Left ventricle myocardium inferior (tissue), 1 donor: ENCODE results near the gene CLPX. TPM values are rescaled to one million over a fixed set of nuclear protein-coding genes. Genes with fewer than 3 reads are reported as not detected.
"Not testable (repeated sequence)": the region's sequence is repeated elsewhere in the genome, so short reads cannot be mapped to it uniquely, and the experiment has no call there.

ENCODE experiments used
- DNase-seq: peaks from one replicate; pipeline ENCODE4 v3.0.0-alpha.2; 2020
- H3K27ac ChIP-seq: fragments of 200-600 bp; replicated peaks from 2 replicates; pipeline ENCODE4 v1.8.0; 2021
- H3K27me3 ChIP-seq: fragments of 200-600 bp; 2 replicates; pipeline ENCODE4 v1.8.0; 2021; ENCODE audit warnings: low read depth
- H3K36me3 ChIP-seq: fragments of 200-600 bp; 2 replicates; pipeline ENCODE4 v1.8.0; 2021
- H3K4me1 ChIP-seq: fragments of 200-600 bp; 2 replicates; pipeline ENCODE4 v1.8.0; 2021
- H3K4me3 ChIP-seq: fragments of 200-600 bp; 2 replicates; pipeline ENCODE4 v1.8.0; 2021; ENCODE audit warnings: mild to moderate bottlenecking, moderate library complexity
- H3K9me3 ChIP-seq: fragments of 200-600 bp; replicated peaks from 2 replicates; pipeline ENCODE4 v1.8.0; 2021
- CTCF ChIP-seq: fragments of 200-600 bp; IDR thresholded peaks from 2 replicates; pipeline ENCODE4 v1.8.0; 2021; ENCODE audit warnings: antibody characterized with exemption, mild to moderate bottlenecking, borderline replicate concordance
- intact Hi-C: fragments of 100-400 bp; cut with micrococcal nuclease; formaldehyde crosslinking; loops from one replicate; pipeline ENCODE4 v1.11.0; 2022
- total RNA-seq: library from RNA; stranded (reverse); fragmentation: NEBNext Ultra II Directional; extraction: Animal tissue kit (Norgen Biotek cat#: 25700); gene quantifications from one replicate; pipeline ENCODE4 v1.2.1, GENCODE V29; 2021
- donor health status: DM: no; HTN: yes; CAD: no; lungs with severe emphysema.

Gene CLPX
- total RNA-seq, 1 donor from 2014 or later = 52.5 TPM

- Histone ChIP-seq H3K4me3 (no peak overlapping the region), H3K9me3 (no peaks in the 10 kb centered on the region), H3K27ac (no peak overlapping the region), H3K36me3 (peaks cover 62% of the 10 kb centered on the region), H3K4me1 (peaks cover 5% of the 10 kb centered on the region), H3K27me3 (no peaks in the 10 kb centered on the region)
- intact Hi-C loops = loop anchor here (10.0 kb wide), 1 partner anchor 47 kb away; no protein-coding TSS in a partner anchor
- TF ChIP-seq CTCF = peak; percentile 5
- no peak for DNase-seq
Measured at GRCh38 chr15:65101891-65102708, 83.0 kb downstream of the CLPX start.

GRCh38 chr15:65101411-65101890, 83.7 kb downstream of the CLPX start:
- DNase-seq = peak; percentile 58
- Histone ChIP-seq H3K27me3 (no peaks in the 10 kb centered on the region), H3K9me3 (no peaks in the 10 kb centered on the region), H3K36me3 (peaks cover 56% of the 10 kb centered on the region), H3K27ac (no peak overlapping the region), H3K4me1 (peaks cover 5% of the 10 kb centered on the region), H3K4me3 (no peak overlapping the region)
- TF ChIP-seq CTCF = peak; percentile 82
- intact Hi-C loops = loop anchor here (10.0 kb wide), 1 partner anchor 47 kb away; no protein-coding TSS in a partner anchor

- Histone ChIP-seq H3K36me3 (peaks cover 47% of the 10 kb centered on the region), H3K4me3 (no peak overlapping the region), H3K27me3 (no peaks in the 10 kb centered on the region), H3K27ac (no peak overlapping the region), H3K4me1 (peaks cover 5% of the 10 kb centered on the region), H3K9me3 (no peaks in the 10 kb centered on the region)
- intact Hi-C loops = loop anchor here (10.0 kb wide), 1 partner anchor 46 kb away; no protein-coding TSS in a partner anchor
- TF ChIP-seq CTCF = no peak
- no peak for DNase-seq
Measured at GRCh38 chr15:65100442-65100841, 84.7 kb downstream of the CLPX start.

GRCh38 chr15:65099801-65100200, 85.3 kb downstream of the CLPX start:
- H3K4me3 ChIP-seq, H3K9me3 ChIP-seq, H3K27ac ChIP-seq, H3K4me1 ChIP-seq, H3K27me3 ChIP-seq, DNase-seq: not testable (repeated sequence)
- peaks cover 41% of the 10 kb centered on the region for H3K36me3 ChIP-seq
- intact Hi-C loops = loop anchor here (10.0 kb wide), 1 partner anchor 45 kb away; no protein-coding TSS in a partner anchor

- H3K27me3 ChIP-seq = no peaks in the 10 kb centered on the region
- no peak overlapping the region for H3K4me3 ChIP-seq
- no peak for TF ChIP-seq CTCF
- no peak for DNase-seq
- H3K27ac ChIP-seq = no peak overlapping the region
- H3K36me3 ChIP-seq = peaks cover 41% of the 10 kb centered on the region
- H3K4me1 ChIP-seq = peaks cover 14% of the 10 kb centered on the region
- intact Hi-C loops = no loop called here
- no peaks in the 10 kb centered on the region for H3K9me3 ChIP-seq
Measured at GRCh38 chr15:65099336-65099735, 85.8 kb downstream of the CLPX start.

Other genes with a start within 250 kb of the CLPX start
- gene SPG21, start 195.4 kb downstream of the CLPX start, total RNA-seq = 47.2 TPM
- 18.6 TPM for gene MTFMT, start 155.7 kb downstream of the CLPX start, total RNA-seq
- not detected for gene SLC51B, start 140.0 kb downstream of the CLPX start, total RNA-seq
- 12.9 TPM for gene RASL12, start 117.4 kb downstream of the CLPX start, total RNA-seq
- 5.2 TPM for gene KBTBD13, start 108.6 kb downstream of the CLPX start, total RNA-seq
- gene UBAP1L, start 70.1 kb downstream of the CLPX start, total RNA-seq = 1.8 TPM
- 14.5 TPM for gene PDCD7, start 51.5 kb downstream of the CLPX start, total RNA-seq
- gene CILP, start 26.1 kb upstream of the CLPX start, total RNA-seq = 7.3 TPM
- 4.6 TPM for gene PARP16, start 101.5 kb upstream of the CLPX start, total RNA-seq
- gene RNU5A-1, start 110.7 kb upstream of the CLPX start, total RNA-seq = not detected
- 40.3 TPM for gene RNU5B-1, start 119.3 kb upstream of the CLPX start, total RNA-seq
- 0.16 TPM for gene IGDCC3, start 192.7 kb upstream of the CLPX start, total RNA-seq
- 0.96 TPM for gene IGDCC4, start 237.6 kb upstream of the CLPX start, total RNA-seq